Heart left ventricle (tissue), 13 donors: ENCODE data around the gene RAC3.

Experiments
- POLR2A ChIP-seq, 2 donors: fragments of 450-650 bp; IDR thresholded peaks; one replicate each; pipeline ENCODE4 v1.6.1; 2017; ENCODE audit warnings: antibody characterized with exemption in 2 of 2, mild to moderate bottlenecking in 2 of 2, moderate library complexity in 2 of 2
- TF ChIP-seq, protein P1 (sequence below), 12 donors: fragments of 200-600 bp; sonication (generic) in 4 of 12; IDR thresholded peaks; one replicate each; pipeline versions ENCODE4 v1.5.0 to v1.8.0; 2018 to 2022; ENCODE audit warnings: antibody characterized with exemption in 12 of 12, mild to moderate bottlenecking in 5 of 12
- donor health status: ischemic (EF 13 %, LVEDD 7.1; RV severe dilation, severe dysfunction).
- donor health status: DM: no; HTN: yes; CAD: no.
- donor health status: DM: no; HTN: no; CAD: no.
- donor health status: ischemic (EF 25% LVEDD 6.9; RV normal size, moderate dysfunction).
- donor health status: ischemic (EF 25% LVEDD 5.7; RV mildly dilated, moderate dysfunction).
- donor health status: ischemic (EF 35%, LVEDD 5.7; RV mildly dilated, moderate dysfunction).
- donor health status: nonischemic (EF 11% LVEDD 7.7; RV severe dilation, severe dysfunction).
- donor health status: DM: yes; HTN: yes; CAD: no.
- donor health status: PGD.
- donor health status: ischemic (EF 29% LVEDD 5.4; RV normal size, mild dysfunction).
- donor health status: nonischemic (EF 23%, LVEDD 6.1; RV moderate dilation, normal function).

- TF ChIP-seq, protein P1, sequence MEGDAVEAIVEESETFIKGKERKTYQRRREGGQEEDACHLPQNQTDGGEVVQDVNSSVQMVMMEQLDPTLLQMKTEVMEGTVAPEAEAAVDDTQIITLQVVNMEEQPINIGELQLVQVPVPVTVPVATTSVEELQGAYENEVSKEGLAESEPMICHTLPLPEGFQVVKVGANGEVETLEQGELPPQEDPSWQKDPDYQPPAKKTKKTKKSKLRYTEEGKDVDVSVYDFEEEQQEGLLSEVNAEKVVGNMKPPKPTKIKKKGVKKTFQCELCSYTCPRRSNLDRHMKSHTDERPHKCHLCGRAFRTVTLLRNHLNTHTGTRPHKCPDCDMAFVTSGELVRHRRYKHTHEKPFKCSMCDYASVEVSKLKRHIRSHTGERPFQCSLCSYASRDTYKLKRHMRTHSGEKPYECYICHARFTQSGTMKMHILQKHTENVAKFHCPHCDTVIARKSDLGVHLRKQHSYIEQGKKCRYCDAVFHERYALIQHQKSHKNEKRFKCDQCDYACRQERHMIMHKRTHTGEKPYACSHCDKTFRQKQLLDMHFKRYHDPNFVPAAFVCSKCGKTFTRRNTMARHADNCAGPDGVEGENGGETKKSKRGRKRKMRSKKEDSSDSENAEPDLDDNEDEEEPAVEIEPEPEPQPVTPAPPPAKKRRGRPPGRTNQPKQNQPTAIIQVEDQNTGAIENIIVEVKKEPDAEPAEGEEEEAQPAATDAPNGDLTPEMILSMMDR (IDR thresholded peaks at IDR 0.05) = no peak
- no peak for TF ChIP-seq POLR2A (IDR thresholded peaks at IDR 0.05)
These were observed 21.2 kb downstream of the RAC3 start for GRCh38 chr17:82052638-82053059.
